HCT116 (cell line): ENCODE measurements around the gene CSGALNACT2.

Experiments used
- CEBPB ChIP-seq: IDR thresholded peaks from 2 replicates; pipeline ENCODE4 v1.6.1; 2012; ENCODE audit warnings: low read depth
- EZH2 ChIP-seq: fragments of 200-600 bp; sonication (generic); IDR thresholded peaks from 2 replicates; pipeline ENCODE4 v1.6.1; 2017; ENCODE audit warnings: antibody characterized with exemption, mixed run types
- EZH2phosphoT487 ChIP-seq: fragments of 200-600 bp; IDR thresholded peaks from 2 replicates; pipeline ENCODE4 v1.6.1; 2018; ENCODE audit warnings: antibody characterized with exemption, borderline replicate concordance
- JUND ChIP-seq: IDR thresholded peaks from 2 replicates; pipeline ENCODE4 v1.6.1; 2012
- POLR2A ChIP-seq: IDR thresholded peaks from 2 replicates; pipeline ENCODE4 v1.7.0; 2011; ENCODE audit warnings: borderline replicate concordance; ENCODE audit not compliant: insufficient read depth, insufficient read length; ENCODE audit errors: extremely low read depth
- POLR2AphosphoS5 ChIP-seq: IDR thresholded peaks from 2 replicates; pipeline ENCODE4 v1.6.1; 2011; ENCODE audit warnings: mild to moderate bottlenecking, low read depth, low read length, moderate library complexity
- SIN3A ChIP-seq: IDR thresholded peaks from 2 replicates; pipeline ENCODE4 v1.6.1; 2012; ENCODE audit warnings: low read depth
- TCF7L2 ChIP-seq: IDR thresholded peaks from 2 replicates; pipeline ENCODE4 v1.7.0; 2011; ENCODE audit warnings: borderline replicate concordance, inconsistent platforms; ENCODE audit not compliant: insufficient read depth, insufficient read length; ENCODE audit errors: extremely low read depth
- YY1 ChIP-seq: IDR thresholded peaks from 2 replicates; pipeline ENCODE4 v1.6.1; 2011; ENCODE audit warnings: low read length, low read depth, moderate library complexity, mild to moderate bottlenecking; ENCODE audit not compliant: insufficient replicate concordance; ENCODE audit errors: extremely low read depth
- TF ChIP-seq, protein P1 (sequence below), 3 experiments: fragments of 200-600 bp in 1 of 3; sonication (generic) in 1 of 3; IDR thresholded peaks in 2 of 3; conservative IDR thresholded peaks in 1 of 3; 2 replicates each; pipeline ENCODE4 v1.5.1; 2012 to 2017; ENCODE audit warnings: low read depth in 2 of 3, low read length in 2 of 3, antibody characterized with exemption in 1 of 3, borderline replicate concordance in 1 of 3, control low read depth in 1 of 3, mild to moderate bottlenecking in 1 of 3, mixed read lengths in 1 of 3, mixed run types in 1 of 3, moderate library complexity in 1 of 3; ENCODE audit not compliant: insufficient read depth in 1 of 3
- TF ChIP-seq, protein P2 (sequence below): IDR thresholded peaks from 2 replicates; pipeline ENCODE4 v1.6.1; 2012
- TF ChIP-seq, protein P3 (sequence below): IDR thresholded peaks from 2 replicates; pipeline ENCODE4 v1.6.1; 2012

DNA sequence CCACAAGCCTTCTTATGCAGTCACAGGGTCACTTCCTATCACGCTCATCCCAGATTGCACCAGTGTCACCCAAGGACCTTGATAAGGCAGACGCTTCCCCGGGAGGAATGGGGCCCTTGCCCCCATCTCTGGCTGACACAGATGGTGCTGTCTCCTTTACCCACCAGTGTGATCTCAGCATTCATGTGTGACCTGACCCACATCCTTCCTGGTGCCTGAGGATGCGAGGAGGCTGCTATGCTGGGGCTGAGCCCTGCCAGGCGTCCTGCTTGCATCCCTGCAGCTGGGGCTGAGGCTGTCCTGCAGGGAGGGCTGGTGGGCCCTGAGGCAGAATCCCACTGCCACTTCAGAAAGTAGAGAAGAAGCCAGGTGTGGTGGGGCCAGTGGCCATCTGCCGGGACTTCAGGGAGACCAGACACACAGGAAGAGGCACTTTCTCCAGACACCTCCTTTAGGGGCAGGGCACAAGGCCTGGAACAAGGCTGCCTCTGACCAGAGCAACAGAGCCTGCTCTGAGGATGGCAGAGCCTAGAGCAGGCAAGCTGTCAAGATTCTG lies 93.4 kb downstream of the CSGALNACT2 start:
- no peak for TF ChIP-seq EZH2
- TF ChIP-seq TCF7L2 = no peak
- no peak for TF ChIP-seq CEBPB
- TF ChIP-seq, protein P1, sequence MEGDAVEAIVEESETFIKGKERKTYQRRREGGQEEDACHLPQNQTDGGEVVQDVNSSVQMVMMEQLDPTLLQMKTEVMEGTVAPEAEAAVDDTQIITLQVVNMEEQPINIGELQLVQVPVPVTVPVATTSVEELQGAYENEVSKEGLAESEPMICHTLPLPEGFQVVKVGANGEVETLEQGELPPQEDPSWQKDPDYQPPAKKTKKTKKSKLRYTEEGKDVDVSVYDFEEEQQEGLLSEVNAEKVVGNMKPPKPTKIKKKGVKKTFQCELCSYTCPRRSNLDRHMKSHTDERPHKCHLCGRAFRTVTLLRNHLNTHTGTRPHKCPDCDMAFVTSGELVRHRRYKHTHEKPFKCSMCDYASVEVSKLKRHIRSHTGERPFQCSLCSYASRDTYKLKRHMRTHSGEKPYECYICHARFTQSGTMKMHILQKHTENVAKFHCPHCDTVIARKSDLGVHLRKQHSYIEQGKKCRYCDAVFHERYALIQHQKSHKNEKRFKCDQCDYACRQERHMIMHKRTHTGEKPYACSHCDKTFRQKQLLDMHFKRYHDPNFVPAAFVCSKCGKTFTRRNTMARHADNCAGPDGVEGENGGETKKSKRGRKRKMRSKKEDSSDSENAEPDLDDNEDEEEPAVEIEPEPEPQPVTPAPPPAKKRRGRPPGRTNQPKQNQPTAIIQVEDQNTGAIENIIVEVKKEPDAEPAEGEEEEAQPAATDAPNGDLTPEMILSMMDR (IDR thresholded peaks at IDR 0.05 in 2 of 3, conservative IDR thresholded peaks at IDR 0.05 in 1 of 3; ENCODE audit: borderline replicate concordance in 1 of 3, insufficient read depth in 1 of 3, low read depth in 2 of 3, low read length in 2 of 3) = no peak
- no peak for TF ChIP-seq POLR2AphosphoS5
- TF ChIP-seq, protein P2, sequence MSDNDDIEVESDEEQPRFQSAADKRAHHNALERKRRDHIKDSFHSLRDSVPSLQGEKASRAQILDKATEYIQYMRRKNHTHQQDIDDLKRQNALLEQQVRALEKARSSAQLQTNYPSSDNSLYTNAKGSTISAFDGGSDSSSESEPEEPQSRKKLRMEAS = no peak
- TF ChIP-seq JUND = no peak
- TF ChIP-seq, protein P3, sequence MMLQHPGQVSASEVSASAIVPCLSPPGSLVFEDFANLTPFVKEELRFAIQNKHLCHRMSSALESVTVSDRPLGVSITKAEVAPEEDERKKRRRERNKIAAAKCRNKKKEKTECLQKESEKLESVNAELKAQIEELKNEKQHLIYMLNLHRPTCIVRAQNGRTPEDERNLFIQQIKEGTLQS = no peak
- no peak for TF ChIP-seq POLR2A
- TF ChIP-seq YY1 = no peak
- no peak for TF ChIP-seq SIN3A
- no peak for TF ChIP-seq EZH2phosphoT487
